HS-27A (cell line): ENCODE results near the gene MTERF2.
A peak's percentile ranks its signal among the peaks of the same experiment; 100 is the strongest.
"Not testable (repeated sequence)": the region's sequence is repeated elsewhere in the genome, so short reads cannot be mapped to it uniquely, and the experiment has no call there.

ENCODE experiments used
- DNase-seq: peaks from one replicate; pipeline ENCODE4 v3.0.0-alpha.2; 2012; ENCODE audit warnings: low read depth, missing footprints

MTERF2 gene, protein sequence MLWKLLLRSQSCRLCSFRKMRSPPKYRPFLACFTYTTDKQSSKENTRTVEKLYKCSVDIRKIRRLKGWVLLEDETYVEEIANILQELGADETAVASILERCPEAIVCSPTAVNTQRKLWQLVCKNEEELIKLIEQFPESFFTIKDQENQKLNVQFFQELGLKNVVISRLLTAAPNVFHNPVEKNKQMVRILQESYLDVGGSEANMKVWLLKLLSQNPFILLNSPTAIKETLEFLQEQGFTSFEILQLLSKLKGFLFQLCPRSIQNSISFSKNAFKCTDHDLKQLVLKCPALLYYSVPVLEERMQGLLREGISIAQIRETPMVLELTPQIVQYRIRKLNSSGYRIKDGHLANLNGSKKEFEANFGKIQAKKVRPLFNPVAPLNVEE

DNA sequence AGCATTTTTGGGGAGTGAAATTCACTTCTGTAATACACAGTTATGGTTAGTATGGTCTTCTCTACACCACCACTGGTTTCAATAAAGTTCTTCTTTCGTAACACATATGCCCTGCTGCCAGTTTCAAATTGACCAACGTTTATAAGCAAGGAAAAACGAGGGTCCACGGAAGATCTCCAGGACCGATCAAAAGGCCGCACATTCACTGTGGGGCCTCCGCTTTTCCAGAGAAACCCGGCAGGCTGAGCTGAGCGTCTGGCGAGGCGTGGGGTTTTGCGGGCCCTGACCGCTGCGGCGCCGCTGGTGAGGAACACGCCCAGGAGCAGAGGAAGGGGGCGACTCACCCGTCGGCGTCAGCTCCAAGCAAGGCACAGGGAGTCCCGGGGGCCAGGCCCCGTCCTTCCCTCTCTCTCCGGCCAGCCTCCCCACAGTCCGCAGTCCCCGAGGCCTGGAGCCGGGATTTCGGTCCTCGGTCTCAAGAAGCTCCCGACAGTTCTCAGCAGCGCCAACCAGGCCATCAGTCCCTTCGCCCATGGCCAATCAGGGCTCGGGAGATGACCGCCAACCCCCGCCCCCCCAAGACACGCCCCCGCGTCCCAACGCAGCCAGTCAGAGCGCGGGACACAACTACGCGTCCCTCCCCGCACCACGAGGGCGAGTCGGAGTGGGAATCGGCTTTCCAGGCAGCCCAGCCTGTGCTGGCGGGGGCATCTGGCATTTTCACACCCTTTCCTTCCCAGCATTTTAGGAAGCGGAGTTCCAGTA is at the start of gene MTERF2:
MTERF2 (minus strand) TSS at position 522 of the 765 bp plus-strand sequence. CDS start 8,432 bp downstream, outside the sequence.
- DNase-seq: peak; percentile 84

- no peak for DNase-seq
Observed at GRCh38 chr12:107035733-107036132, 48.8 kb upstream of the MTERF2 start.

GRCh38 chr12:107033758-107034739 is 47.1 kb upstream of the MTERF2 start:
- DNase-seq: no peak

GRCh38 chr12:107032266-107032665 is 45.3 kb upstream of the MTERF2 start:
- DNase-seq: no peak

- no peak for DNase-seq
Observed at GRCh38 chr12:107031061-107031460, 44.1 kb upstream of the MTERF2 start.

DNA sequence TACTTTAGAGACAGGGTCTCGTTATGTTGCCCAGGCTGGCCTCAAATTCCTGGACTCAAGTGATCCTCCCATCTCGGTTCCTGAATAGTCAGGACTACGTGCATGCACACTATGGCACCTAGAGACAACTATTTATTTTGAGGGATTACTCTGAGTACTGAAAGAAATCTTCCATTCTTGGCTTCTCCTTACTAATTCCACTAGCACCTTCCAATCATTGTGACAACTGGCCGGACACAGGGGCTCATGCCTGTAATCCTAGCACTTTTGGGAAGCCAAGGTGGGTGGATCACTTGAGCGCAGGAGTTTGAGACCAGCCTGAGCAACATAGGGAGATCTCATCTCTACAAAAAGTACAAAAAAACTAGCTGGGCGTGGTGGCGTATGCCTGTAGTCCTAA is 42.1 kb upstream of the MTERF2 start:
- no peak for DNase-seq

DNA sequence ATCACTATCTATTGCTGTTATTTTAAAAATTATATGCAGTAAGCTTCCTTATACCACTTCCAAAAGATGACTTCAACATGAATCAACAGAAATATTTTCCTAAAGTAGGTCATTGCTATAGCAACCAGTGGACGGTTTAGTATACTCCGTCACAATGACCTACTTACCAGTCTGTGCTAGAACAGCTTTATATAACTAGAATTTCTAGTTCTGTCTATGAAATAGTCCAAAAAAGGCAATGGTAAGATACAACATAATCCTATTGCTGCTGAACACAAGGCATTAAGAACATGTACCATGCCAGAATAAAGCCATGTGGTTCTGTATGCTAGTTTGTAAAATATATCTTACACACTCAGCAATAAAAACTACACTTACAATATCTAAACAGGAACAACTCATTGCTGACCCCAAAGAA is 40.7 kb upstream of the MTERF2 start:
- DNase-seq: peak; percentile 56

- no peak for DNase-seq
Observed at GRCh38 chr12:107026806-107027635, 40.1 kb upstream of the MTERF2 start.

DNA sequence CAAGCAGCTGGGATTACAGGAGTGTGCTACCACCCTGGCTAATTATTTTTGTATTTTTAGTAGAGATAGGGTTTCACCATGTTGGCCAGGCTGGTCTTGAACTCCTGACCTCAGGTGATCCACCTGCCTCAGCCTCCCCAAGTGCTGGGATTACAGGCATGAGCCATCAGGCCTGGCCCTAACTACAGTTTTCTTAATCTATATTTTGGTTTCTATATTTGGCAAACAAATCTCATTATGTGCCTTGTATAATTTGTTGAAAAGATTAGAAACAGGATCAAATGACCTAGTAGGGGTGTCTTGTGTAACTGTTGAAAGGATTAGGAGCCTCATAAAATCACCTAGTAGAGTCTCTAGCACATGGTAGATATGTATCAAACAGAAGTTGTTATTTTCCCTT is 39.4 kb upstream of the MTERF2 start:
- DNase-seq: not testable (repeated sequence)

- no peak for DNase-seq
Observed at GRCh38 chr12:107025671-107026070, 38.7 kb upstream of the MTERF2 start.

DNA sequence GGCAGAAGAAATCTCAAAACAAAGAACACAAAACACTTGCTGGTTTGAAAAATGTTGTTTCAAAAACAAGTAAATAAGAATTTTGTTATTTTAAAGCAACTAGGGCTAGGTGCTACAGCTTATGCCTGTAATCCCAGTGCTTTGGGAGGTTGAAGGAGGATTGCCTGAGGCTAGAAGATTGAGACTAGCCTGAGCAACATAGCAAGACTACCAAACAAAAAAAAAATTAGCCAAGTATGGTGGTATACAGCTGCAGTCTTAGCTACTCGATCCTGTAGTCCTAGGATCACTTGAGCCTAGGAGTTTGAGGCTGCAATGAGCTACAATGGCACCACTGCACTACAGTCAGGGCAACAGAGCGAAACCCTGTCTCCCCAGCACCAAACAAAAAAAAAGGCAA is 32.6 kb upstream of the MTERF2 start:
- no peak for DNase-seq

- DNase-seq: no peak
Observed at GRCh38 chr12:107017042-107017441, 30.1 kb upstream of the MTERF2 start.

GRCh38 chr12:107014055-107014454 is 27.1 kb upstream of the MTERF2 start:
- DNase-seq: no peak

- DNase-seq: no peak
Observed at GRCh38 chr12:107012736-107013425, 25.9 kb upstream of the MTERF2 start.

DNA sequence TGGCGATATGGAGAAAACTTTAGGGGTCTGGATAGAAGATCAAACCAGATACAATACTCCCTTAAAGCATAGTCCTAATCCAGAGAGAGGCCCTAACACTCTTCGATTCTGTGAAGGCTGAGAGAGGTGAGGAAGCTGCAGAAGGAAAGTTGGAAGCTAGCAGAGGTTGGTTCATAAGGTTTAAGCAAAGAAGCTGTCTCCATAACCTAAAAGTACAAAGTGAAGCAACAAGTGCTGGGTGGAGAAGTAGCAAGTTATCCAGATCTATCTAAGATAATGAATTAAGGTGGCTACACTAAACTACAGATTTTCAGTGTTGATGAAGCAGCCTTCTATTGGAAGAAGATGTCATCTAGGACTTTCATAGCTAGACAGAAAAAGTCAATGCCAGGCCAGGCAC is 24.6 kb upstream of the MTERF2 start:
- DNase-seq: no peak

GRCh38 chr12:107007411-107007810 is 20.5 kb upstream of the MTERF2 start:
- DNase-seq: no peak

DNA sequence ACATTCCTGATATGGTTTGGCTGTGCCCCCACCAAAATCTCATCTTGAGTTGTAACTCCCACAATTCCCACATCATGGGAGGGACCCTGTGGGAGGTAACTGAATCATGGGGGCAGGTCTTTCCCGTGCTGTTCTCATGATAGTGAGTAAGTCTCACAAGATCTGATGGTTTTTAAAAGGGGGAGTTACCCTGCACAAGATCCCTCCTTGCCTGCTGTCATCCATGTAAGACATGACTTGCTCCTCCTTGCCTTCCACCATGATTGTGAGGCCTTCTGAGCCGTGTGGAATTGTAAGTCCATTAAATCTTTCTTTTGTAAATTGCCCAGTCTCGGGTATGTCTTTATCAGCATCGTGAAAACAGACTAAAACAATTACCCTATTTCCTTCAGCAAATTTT is 15.7 kb upstream of the MTERF2 start:
- DNase-seq: not testable (repeated sequence)

GRCh38 chr12:106999446-106999845 is 12.5 kb upstream of the MTERF2 start:
- DNase-seq: no peak

DNA sequence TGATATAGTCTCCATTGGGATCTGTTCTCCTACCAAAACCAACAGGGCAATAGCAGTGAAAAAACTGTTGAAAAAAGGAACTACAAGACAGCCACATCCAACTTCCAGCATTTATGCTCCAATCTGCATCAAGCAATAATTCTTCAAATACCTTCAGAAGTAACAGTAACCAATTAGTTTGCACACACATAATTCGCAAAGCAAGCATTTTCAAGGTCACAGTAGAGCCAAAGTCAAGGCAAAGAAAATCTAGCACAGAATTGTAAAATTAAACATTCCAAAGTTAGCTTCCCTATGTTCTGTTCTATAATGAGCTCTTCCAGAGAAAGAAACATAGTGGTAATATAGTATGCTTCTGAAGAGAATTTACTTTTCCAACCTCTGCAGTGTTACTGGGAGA is 11.0 kb upstream of the MTERF2 start:
- no peak for DNase-seq

GRCh38 chr12:106996102-106996501 is 9.2 kb upstream of the MTERF2 start:
- DNase-seq: not testable (repeated sequence)
